22Rv1 (cell line): ENCODE results near the gene RFX3.

Experiments
- H3K27ac ChIP-seq: fragments of 450-650 bp; 2 replicates; pipeline ENCODE4 v1.5.1; 2017
- CTCF ChIP-seq: fragments of 450-650 bp; IDR thresholded peaks from 2 replicates; pipeline ENCODE4 v1.5.1; 2017; ENCODE audit warnings: mild to moderate bottlenecking
- ZFX ChIP-seq: fragments of 450-650 bp; IDR thresholded peaks from 2 replicates; pipeline ENCODE4 v1.6.1; 2017; ENCODE audit warnings: antibody characterized with exemption, borderline replicate concordance

RFX3 gene

GRCh38 chr9:3506164-3506563 lies 19.6 kb downstream of the RFX3 start:
- H3K27ac ChIP-seq: no peak overlapping the region

GRCh38 chr9:3502560-3503398 lies 23.0 kb downstream of the RFX3 start:
- no peak for TF ChIP-seq CTCF
- TF ChIP-seq ZFX: no peak
- H3K27ac ChIP-seq: no peak overlapping the region

More at GRCh38 chr9:3506164-3506563, 19.6 kb downstream of the RFX3 start:
- TF ChIP-seq CTCF (no peak), ZFX (no peak)

GRCh38 chr9:3500044-3500443 lies 25.8 kb downstream of the RFX3 start:
- TF ChIP-seq CTCF (no peak), ZFX (no peak)
- no peak overlapping the region for H3K27ac ChIP-seq

- TF ChIP-seq CTCF (no peak), ZFX (no peak)
- H3K27ac ChIP-seq: no peak overlapping the region
Measured at GRCh38 chr9:3498691-3499090, 27.1 kb downstream of the RFX3 start.

- H3K27ac ChIP-seq: no peak overlapping the region
- no peak for TF ChIP-seq CTCF
- no peak for TF ChIP-seq ZFX
Measured at GRCh38 chr9:3497857-3498256, 27.9 kb downstream of the RFX3 start.

GRCh38 chr9:3497401-3497800 lies 28.4 kb downstream of the RFX3 start:
- no peak overlapping the region for H3K27ac ChIP-seq
- TF ChIP-seq CTCF: no peak

- H3K27ac ChIP-seq: no peak overlapping the region
- no peak for TF ChIP-seq ZFX
Measured at GRCh38 chr9:3495855-3496254, 29.9 kb downstream of the RFX3 start.
